NB4 (cell line): Measurements from ENCODE around the gene TFF2.

ENCODE experiments used
- CTCF ChIP-seq: IDR thresholded peaks from one replicate; pipeline ENCODE4 v1.5.1; 2012; ENCODE audit warnings: low read depth, low read length
- MAX ChIP-seq: IDR thresholded peaks from 2 replicates; pipeline ENCODE4 v1.6.1; 2011; ENCODE audit warnings: low read depth, low read length
- POLR2A ChIP-seq: IDR thresholded peaks from 2 replicates; pipeline ENCODE4 v1.6.1; 2011; ENCODE audit warnings: mild to moderate bottlenecking; ENCODE audit not compliant: insufficient read length; ENCODE audit errors: extremely low read depth

- TF ChIP-seq POLR2A (no peak), CTCF (no peak), MAX (no peak)
These were observed 5.9 kb upstream of the TFF2 start for GRCh38 chr21:42356650-42357049.
